ENCODE data around the gene SLC6A13. TPM values are rescaled to one million over a fixed set of nuclear protein-coding genes. Genes with fewer than 3 reads are reported as not detected.
A peak's percentile ranks its signal among the peaks of the same experiment; 100 is the strongest.

The SLC6A13 gene
- total and polyA plus RNA-seq, 2 of the 8 experiments (the other 6 are each of a cell fraction or from before 2014, with no cell fraction given) = 0.03 TPM; not detected in 1

GRCh38 chr12:220491-220890 is 42.1 kb downstream of the SLC6A13 start:
- H2BK5ac ChIP-seq (ENCODE audit: low read depth, low read length) = no peak overlapping the region
- no peak overlapping the region for H3K23ac ChIP-seq (ENCODE audit: insufficient read length)
- no peaks in the 10 kb centered on the region for H3K79me1 ChIP-seq (ENCODE audit: low read depth, low read length)
- H3K23me2 ChIP-seq (ENCODE audit: low read depth, low read length) = peaks cover 4% of the 10 kb centered on the region; the same call in 1 of the 2 replicates
- WGBS, 2 experiments (ENCODE audit: extremely low coverage in 1 of 2, insufficient coverage in 1 of 2, insufficient read length in 1 of 2, insufficient replicate concordance in 2 of 2, low coverage in 1 of 2, low lambda C conversion rate in 2 of 2, missing lambda C conversion rate in 1 of 2) = 72% methylated on average over 6 of the region's 6 CpGs; no CpG with 5 or more reads in 1 of the 2 experiments
- no peak for DNase-seq (ENCODE audit: low read depth in 1 of 2, low spot score in 2 of 2)
- H3K4me2 ChIP-seq (ENCODE audit: insufficient read depth in 1 of 2, low read depth in 2 of 2, low read length in 2 of 2) = 0 out of 4 replicates have a peak overlapping the region, but pooled peaks of 1 of the 2 experiments have one; percentile 12
- no peaks in the 10 kb centered on the region for H4K20me1 ChIP-seq (replicated peaks in 1 of 2; ENCODE audit: control insufficient read depth in 1 of 2, insufficient read depth in 2 of 2, low read length in 2 of 2)
- no peak overlapping the region for H4K5ac ChIP-seq (ENCODE audit: insufficient read length, low read depth, low read length)
- H4K91ac ChIP-seq (replicated peaks; ENCODE audit: insufficient read length, low read length) = peak overlapping the region; percentile 51
- no peak overlapping the region for H3K9ac ChIP-seq (replicated peaks in 1 of 4; ENCODE audit: extremely low read depth in 1 of 4, low read depth in 3 of 4, low read length in 3 of 4)
- H4K8ac ChIP-seq (ENCODE audit: extremely low read depth, insufficient read depth, low read length) = peak overlapping the region; percentile 54; the same call in 1 of the 2 replicates
- no peaks in the 10 kb centered on the region for H3K36me3 ChIP-seq (ENCODE audit: control insufficient read depth in 2 of 4, insufficient read depth in 4 of 4, low read length in 3 of 4)
- H2AFZ ChIP-seq (ENCODE audit: low read length) = peak overlapping the region; percentile 63; the same call in 1 of the 2 replicates
- no peaks in the 10 kb centered on the region for H3K9me3 ChIP-seq (ENCODE audit: insufficient read depth in 2 of 2, low read depth in 1 of 2, low read length in 1 of 2)
- no peak for FAIRE-seq
- no peaks in the 10 kb centered on the region; a peak in 1 of 7 replicates for H3K27me3 ChIP-seq (replicated peaks in 1 of 4; ENCODE audit: control insufficient read depth in 3 of 4, extremely low read depth in 1 of 4, insufficient read depth in 3 of 4, low read length in 3 of 4)
- CTCF ChIA-PET (ENCODE audit: partially characterized antibody) = interaction anchor here (0.9 to 6.9 kb wide), 46 partner anchors 10 to 327 kb away, joined by 3 to 101 read pairs (median 6); no protein-coding TSS in a partner anchor
- no peak overlapping the region for H2AK5ac ChIP-seq (ENCODE audit: low read depth, low read length)
- POLR2A ChIA-PET (ENCODE audit: partially characterized antibody) = interaction anchor here (0.6 to 1.5 kb wide), 2 partner anchors 26 to 163 kb away, joined by 3 to 4 read pairs; no protein-coding TSS in a partner anchor
- no peak overlapping the region for H2BK120ac ChIP-seq (replicated peaks; ENCODE audit: low read depth, low read length)
- H3K4me1 ChIP-seq (replicated peaks in 1 of 4; ENCODE audit: control insufficient read depth in 3 of 4, insufficient read depth in 4 of 4, low read length in 3 of 4) = peaks cover 0 to 11% (median 9%) of the 10 kb centered on the region in 4 experiments; a peak in 6 of 7 replicates
- H3K18ac ChIP-seq (ENCODE audit: extremely low read depth, low read length) = no peak overlapping the region; the same call in 1 of the 2 replicates
- peak overlapping the region; percentile 72; the same call in 1 of the 2 replicates for H2BK15ac ChIP-seq (ENCODE audit: low read length)
- H3K4ac ChIP-seq (replicated peaks; ENCODE audit: insufficient read length, low read depth, low read length) = no peak overlapping the region
- no peak overlapping the region for H3K14ac ChIP-seq (ENCODE audit: insufficient read length)
- peak overlapping the region in 1 of 4 experiments; percentile 40; a peak in 1 of 8 replicates for H3K4me3 ChIP-seq (ENCODE audit: extremely low read depth in 1 of 4, insufficient read depth in 2 of 4, low read depth in 3 of 4, low read length in 4 of 4)
- no peak overlapping the region for H3K56ac ChIP-seq (replicated peaks; ENCODE audit: insufficient read length, low read depth, low read length)
- peak overlapping the region; percentile 61; the same call in 1 of the 2 replicates for H2BK20ac ChIP-seq (ENCODE audit: low read length)
- no peaks in the 10 kb centered on the region for H3K79me2 ChIP-seq (ENCODE audit: control insufficient read depth in 1 of 2, insufficient read depth in 2 of 2, low read length in 2 of 2)
- H3K27ac ChIP-seq (ENCODE audit: low read depth, low read length) = no peak overlapping the region
- 0 out of 2 replicates have a peak overlapping the region, but pooled peaks have one; percentile 50 for H2BK12ac ChIP-seq (ENCODE audit: low read depth, low read length)
- TF ChIP-seq, protein P1, sequence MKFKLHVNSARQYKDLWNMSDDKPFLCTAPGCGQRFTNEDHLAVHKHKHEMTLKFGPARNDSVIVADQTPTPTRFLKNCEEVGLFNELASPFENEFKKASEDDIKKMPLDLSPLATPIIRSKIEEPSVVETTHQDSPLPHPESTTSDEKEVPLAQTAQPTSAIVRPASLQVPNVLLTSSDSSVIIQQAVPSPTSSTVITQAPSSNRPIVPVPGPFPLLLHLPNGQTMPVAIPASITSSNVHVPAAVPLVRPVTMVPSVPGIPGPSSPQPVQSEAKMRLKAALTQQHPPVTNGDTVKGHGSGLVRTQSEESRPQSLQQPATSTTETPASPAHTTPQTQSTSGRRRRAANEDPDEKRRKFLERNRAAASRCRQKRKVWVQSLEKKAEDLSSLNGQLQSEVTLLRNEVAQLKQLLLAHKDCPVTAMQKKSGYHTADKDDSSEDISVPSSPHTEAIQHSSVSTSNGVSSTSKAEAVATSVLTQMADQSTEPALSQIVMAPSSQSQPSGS (IDR thresholded peaks at IDR 0.05; ENCODE audit: low read length) = no peak
- TF ChIP-seq, protein P2, sequence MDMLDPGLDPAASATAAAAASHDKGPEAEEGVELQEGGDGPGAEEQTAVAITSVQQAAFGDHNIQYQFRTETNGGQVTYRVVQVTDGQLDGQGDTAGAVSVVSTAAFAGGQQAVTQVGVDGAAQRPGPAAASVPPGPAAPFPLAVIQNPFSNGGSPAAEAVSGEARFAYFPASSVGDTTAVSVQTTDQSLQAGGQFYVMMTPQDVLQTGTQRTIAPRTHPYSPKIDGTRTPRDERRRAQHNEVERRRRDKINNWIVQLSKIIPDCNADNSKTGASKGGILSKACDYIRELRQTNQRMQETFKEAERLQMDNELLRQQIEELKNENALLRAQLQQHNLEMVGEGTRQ (IDR thresholded peaks at IDR 0.05; ENCODE audit: low read length) = no peak
- TF ChIP-seq, protein P3, sequence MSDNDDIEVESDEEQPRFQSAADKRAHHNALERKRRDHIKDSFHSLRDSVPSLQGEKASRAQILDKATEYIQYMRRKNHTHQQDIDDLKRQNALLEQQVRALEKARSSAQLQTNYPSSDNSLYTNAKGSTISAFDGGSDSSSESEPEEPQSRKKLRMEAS (IDR thresholded peaks at IDR 0.05) = no peak
- TF ChIP-seq SAP30 (IDR thresholded peaks at IDR 0.05; ENCODE audit: insufficient read depth, insufficient replicate concordance, low read length) (no peak), GABPA (IDR thresholded peaks at IDR 0.05; ENCODE audit: borderline replicate concordance, insufficient read depth, low read length) (no peak), SIX5 (IDR thresholded peaks at IDR 0.05; ENCODE audit: low read depth, low read length) (no peak), JUND (IDR thresholded peaks at IDR 0.05; ENCODE audit: low read length) (no peak)
- TF ChIP-seq, protein P4, sequence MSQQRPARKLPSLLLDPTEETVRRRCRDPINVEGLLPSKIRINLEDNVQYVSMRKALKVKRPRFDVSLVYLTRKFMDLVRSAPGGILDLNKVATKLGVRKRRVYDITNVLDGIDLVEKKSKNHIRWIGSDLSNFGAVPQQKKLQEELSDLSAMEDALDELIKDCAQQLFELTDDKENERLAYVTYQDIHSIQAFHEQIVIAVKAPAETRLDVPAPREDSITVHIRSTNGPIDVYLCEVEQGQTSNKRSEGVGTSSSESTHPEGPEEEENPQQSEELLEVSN (IDR thresholded peaks at IDR 0.05) = no peak; the same call in 1 of the 2 replicates
